Tibial artery (tissue), 4 donors: ENCODE measurements around the gene CST8.

ENCODE experiments used
- DNase-seq, 2 donors: peaks; one replicate each; pipeline ENCODE4 v3.0.0-alpha.2; 2019
- H3K27ac ChIP-seq, 2 donors: fragments of 200-600 bp; sonication (generic) in 1 of 2; 1 replicate in 1 of 2; 2 replicates in 1 of 2; pipeline ENCODE4 v1.5.1; 2018 to 2019; ENCODE audit warnings: mild to moderate bottlenecking in 1 of 2
- H3K27me3 ChIP-seq, 2 donors: fragments of 200-600 bp; sonication (generic) in 1 of 2; one replicate each; pipeline versions ENCODE4 v1.5.1 to v1.6.0; 2016 to 2019
- H3K36me3 ChIP-seq, 3 donors: fragments of 200-600 bp; sonication (generic) in 2 of 3; one replicate each; pipeline ENCODE4 v1.5.1; 2016 to 2019; ENCODE audit warnings: mild to moderate bottlenecking in 2 of 3
- H3K4me1 ChIP-seq, 4 donors: fragments of 200-600 bp; sonication (generic) in 2 of 4; 1 replicate in 3 of 4; 2 replicates in 1 of 4; pipeline ENCODE4 v1.5.1; 2016 to 2019
- H3K4me3 ChIP-seq, 2 donors: fragments of 200-600 bp; sonication (generic) in 1 of 2; 1 replicate in 1 of 2; 2 replicates in 1 of 2; pipeline ENCODE4 v1.5.1; 2018 to 2019; ENCODE audit warnings: mild to moderate bottlenecking in 2 of 2
- H3K9me3 ChIP-seq, 3 donors: fragments of 200-600 bp; sonication (generic) in 1 of 3; one replicate each; pipeline ENCODE4 v1.5.1; 2016 to 2019
- intact Hi-C: fragments of 100-400 bp; cut with DNase I; formaldehyde crosslinking; loops from one replicate; pipeline ENCODE4 v1.15.0; 2023; ENCODE audit warnings: low total_unique reads
- TF ChIP-seq, protein P1 (sequence below), 2 experiments: fragments of 200-600 bp in 1 of 2; fragments of 450-650 bp in 1 of 2; IDR thresholded peaks; one replicate each; pipeline ENCODE4 v1.5.1; 2017 to 2019; ENCODE audit warnings: antibody characterized with exemption in 2 of 2, mild to moderate bottlenecking in 1 of 2, moderate library complexity in 1 of 2

Gene CST8

DNA sequence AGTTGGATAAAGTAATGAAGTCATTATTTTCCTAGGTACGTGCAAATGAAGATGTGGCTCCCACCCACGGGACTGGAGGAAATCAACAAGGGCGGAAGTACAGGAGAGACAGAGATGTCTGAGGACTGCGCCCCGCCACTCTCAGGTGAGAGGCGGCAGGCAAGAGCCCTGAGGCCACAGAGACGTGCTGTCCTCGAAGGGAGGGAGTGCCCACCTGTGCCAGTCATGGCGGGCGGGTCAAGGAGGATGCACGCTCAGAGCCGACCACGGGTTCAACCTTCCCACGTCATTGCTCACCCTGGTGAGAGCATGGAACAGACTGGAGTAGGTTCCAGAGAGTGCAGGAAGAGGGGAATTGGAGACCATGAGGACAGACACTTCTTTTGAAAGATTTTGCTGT is 12.7 kb downstream of the CST8 start:
- no peaks in the 10 kb centered on the region for H3K4me1 ChIP-seq
- DNase-seq = no peak
- no peak overlapping the region for H3K4me3 ChIP-seq
- H3K27me3 ChIP-seq = peaks cover 0 to 7% of the 10 kb centered on the region in 2 donors
- intact Hi-C loops = no loop called here
- no peaks in the 10 kb centered on the region for H3K36me3 ChIP-seq
- TF ChIP-seq, protein P1, sequence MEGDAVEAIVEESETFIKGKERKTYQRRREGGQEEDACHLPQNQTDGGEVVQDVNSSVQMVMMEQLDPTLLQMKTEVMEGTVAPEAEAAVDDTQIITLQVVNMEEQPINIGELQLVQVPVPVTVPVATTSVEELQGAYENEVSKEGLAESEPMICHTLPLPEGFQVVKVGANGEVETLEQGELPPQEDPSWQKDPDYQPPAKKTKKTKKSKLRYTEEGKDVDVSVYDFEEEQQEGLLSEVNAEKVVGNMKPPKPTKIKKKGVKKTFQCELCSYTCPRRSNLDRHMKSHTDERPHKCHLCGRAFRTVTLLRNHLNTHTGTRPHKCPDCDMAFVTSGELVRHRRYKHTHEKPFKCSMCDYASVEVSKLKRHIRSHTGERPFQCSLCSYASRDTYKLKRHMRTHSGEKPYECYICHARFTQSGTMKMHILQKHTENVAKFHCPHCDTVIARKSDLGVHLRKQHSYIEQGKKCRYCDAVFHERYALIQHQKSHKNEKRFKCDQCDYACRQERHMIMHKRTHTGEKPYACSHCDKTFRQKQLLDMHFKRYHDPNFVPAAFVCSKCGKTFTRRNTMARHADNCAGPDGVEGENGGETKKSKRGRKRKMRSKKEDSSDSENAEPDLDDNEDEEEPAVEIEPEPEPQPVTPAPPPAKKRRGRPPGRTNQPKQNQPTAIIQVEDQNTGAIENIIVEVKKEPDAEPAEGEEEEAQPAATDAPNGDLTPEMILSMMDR (IDR thresholded peaks at IDR 0.05) = no peak
- no peaks in the 10 kb centered on the region for H3K9me3 ChIP-seq
- no peak overlapping the region for H3K27ac ChIP-seq

DNA sequence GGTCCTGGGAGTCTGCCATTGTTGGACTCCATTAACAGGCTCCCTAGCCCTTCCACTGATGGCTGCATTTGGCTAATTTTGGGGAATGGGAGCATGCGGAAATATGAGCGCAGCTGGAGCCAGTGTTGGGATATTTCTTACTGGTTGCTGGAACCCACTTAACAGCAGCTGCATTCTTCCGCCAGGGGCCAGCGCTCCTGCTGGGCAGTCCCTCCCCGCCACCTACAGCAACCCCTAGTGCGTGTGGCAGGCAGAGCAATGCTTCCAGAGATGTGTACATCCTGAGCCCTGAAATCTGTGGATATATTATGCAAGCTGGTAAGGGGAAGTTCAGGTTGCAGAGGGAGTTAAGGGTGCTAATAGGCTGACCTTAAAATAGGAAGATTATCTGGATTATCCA is 16.4 kb downstream of the CST8 start:
- no peaks in the 10 kb centered on the region for H3K27me3 ChIP-seq
- no peak overlapping the region for H3K27ac ChIP-seq
- H3K9me3 ChIP-seq = no peaks in the 10 kb centered on the region
- H3K36me3 ChIP-seq = no peaks in the 10 kb centered on the region
- no peak overlapping the region for H3K4me3 ChIP-seq
- no peak for DNase-seq
- TF ChIP-seq, protein P1 (IDR thresholded peaks at IDR 0.05) = no peak
- H3K4me1 ChIP-seq = no peaks in the 10 kb centered on the region
- intact Hi-C loops = no loop called here

DNA sequence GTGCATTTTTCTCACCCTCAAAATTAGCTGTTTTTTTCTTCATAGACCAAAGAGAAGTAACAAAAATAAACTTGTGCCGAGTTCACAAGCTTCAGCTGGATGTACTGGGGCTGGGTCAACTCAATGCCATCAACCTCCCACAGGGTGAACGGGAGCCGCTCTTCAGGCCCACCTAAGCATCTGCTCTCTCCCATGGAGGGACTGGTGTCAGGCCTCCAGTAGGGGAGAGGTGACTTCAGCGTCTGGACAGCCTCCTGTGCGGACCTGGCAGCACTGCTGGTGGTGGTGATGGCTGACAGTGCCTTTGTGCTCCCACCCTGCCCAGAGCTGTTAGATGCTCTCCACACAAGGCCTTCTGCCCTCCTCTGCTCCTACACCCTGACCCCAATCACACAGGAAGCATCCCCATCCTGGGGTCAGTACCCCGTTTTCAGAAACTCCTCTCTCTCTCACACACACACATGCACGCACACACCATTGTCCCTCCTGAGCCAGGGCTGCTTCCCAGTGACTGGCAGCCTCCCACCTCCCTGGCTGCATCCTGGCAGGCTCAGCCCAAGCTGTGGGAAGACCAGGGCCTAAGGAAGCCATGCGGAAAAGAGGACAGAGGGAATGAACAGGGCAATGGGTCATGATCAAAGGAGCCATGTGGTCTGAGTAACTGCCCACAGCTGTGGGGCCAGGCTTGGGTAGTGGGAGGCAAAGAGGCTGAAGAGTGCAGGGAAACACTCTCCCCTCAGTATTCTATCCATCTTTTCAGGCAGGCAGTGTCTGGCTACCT is 17.7 kb downstream of the CST8 start:
- no peak for DNase-seq
- Histone ChIP-seq H3K9me3 (no peaks in the 10 kb centered on the region), H3K36me3 (no peaks in the 10 kb centered on the region), H3K4me1 (no peaks in the 10 kb centered on the region), H3K27ac (no peak overlapping the region), H3K4me3 (no peak overlapping the region), H3K27me3 (no peaks in the 10 kb centered on the region)
- intact Hi-C loops = no loop called here
- TF ChIP-seq, protein P1 (IDR thresholded peaks at IDR 0.05) = no peak

DNA sequence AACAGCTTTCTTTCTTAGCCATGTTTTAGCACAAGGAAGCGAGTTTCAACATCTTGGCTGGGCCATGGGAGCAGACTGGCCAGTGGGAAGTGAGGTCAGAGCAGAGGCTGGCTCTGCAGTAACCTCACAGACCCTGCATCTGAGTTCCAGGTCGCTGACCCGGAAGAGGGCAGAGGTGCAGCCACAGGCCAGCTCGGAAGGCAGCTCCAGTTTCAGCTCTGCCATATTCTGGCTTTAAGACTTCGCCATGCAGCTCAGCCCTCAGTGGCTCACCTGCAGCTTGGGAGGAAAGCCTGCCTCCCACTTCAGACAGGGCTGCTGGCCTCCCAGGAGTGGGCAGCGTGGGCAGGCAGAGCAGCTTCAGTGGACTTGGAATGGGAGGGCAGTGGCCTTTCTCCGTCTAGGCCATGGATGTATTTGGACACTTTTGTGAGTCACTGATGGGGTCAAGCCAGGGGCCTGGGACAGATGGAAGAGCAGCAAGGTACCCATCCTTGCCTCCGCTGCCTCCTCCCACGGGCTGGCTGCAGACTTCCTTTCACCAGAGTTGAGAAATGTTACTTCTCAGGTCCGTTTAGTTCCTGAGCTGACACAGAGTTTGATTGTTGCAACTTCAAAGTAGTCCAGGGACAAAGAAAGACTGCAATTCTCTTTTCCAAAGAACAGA is 18.5 kb downstream of the CST8 start:
- H3K4me3 ChIP-seq = no peak overlapping the region
- H3K36me3 ChIP-seq = no peaks in the 10 kb centered on the region
- no peaks in the 10 kb centered on the region for H3K4me1 ChIP-seq
- DNase-seq = no peak
- intact Hi-C loops = no loop called here
- H3K27me3 ChIP-seq = no peaks in the 10 kb centered on the region
- no peak overlapping the region for H3K27ac ChIP-seq
- TF ChIP-seq, protein P1 (IDR thresholded peaks at IDR 0.05) = no peak
- no peaks in the 10 kb centered on the region for H3K9me3 ChIP-seq

DNA sequence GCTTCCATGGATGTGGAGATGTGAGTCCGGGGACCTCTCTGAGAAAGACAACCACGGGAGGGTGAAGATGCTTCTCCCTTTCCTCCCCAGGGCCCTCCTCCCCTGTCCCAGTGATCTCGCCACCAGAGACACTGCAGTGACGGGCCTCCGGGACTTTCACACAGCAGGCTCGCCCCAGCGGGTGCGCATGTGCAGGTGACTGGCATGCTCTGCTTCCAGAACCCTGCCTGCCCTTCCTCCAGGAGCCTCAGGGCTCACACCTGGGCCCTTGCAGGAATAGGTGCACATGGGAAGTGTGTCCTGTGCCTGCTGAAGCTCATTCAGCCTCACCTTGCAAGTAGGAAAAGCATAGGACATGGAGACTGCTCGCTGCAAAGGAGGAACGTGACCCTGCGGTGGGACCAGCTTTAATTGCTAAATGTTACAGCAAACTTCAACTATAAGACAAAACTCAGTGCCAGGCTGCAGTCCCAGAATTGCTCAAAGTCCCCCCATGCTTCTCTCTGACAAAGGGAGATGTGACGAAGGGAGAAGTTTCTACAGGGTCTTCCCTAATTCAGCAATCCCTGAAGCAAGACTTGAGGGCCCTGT is 19.2 kb downstream of the CST8 start:
- no peak overlapping the region for H3K4me3 ChIP-seq
- intact Hi-C loops = no loop called here
- TF ChIP-seq, protein P1 (IDR thresholded peaks at IDR 0.05) = no peak
- no peaks in the 10 kb centered on the region for H3K9me3 ChIP-seq
- no peaks in the 10 kb centered on the region for H3K36me3 ChIP-seq
- no peaks in the 10 kb centered on the region for H3K4me1 ChIP-seq
- H3K27me3 ChIP-seq = no peaks in the 10 kb centered on the region
- DNase-seq = no peak
- no peak overlapping the region for H3K27ac ChIP-seq
